SHP77 (cell line): ENCODE results near the gene FARS2.

ENCODE experiments used
- DNase-seq, 2 experiments: peaks; one replicate each; lab custom pipeline; 2025; lab: John Stamatoyannopoulos, UW

FARS2 gene

DNA sequence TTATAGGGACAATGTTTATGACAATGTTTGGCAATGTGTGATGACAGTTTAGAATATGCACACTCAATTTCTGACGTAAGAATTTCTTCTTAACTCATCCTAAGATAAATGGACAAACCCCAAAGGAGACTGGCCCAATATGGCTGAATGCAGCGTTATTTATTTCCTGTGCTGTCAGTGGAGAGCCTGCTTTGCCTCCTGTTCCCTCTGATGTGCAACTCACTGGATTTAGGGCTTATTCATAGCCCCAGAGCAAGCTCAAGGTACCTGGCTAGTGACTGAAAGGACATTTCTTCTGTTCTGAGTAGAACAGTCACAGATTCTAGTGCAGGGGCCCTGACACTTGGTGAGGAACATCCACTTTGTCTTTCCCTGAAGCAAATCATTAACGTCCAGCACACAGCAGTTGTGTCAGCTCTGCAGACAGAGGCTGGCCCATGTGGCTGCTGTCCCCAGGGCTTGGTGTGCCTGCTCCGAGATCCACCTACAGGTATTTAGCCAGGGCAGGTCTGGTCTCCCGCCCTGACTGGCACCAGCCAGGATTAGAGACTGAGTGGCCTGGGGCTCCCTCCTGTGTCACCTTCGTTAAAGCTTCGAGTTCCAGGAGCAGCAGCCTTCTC is 64.8 kb downstream of the FARS2 start:
- DNase-seq = no peak

DNA sequence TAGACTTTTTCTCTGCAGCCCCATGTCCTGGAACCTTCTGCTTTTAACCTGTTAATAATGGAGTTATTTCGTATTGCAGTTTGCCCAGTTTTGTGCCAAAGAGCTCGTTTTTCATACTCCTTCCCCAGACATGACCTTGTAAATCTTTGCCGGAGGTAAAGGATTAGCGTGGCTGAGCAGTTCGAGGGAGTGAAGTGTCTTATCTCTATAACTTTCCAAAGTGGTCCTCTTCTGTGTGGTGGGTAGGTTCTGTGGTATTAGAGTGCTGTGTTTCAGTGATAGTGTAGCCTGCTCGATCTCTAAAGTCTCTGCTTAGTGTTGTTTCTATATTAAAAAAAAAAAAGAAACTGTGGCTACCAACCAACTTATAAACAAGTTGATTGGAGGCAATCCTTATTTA is 67.5 kb downstream of the FARS2 start:
- no peak for DNase-seq

DNA sequence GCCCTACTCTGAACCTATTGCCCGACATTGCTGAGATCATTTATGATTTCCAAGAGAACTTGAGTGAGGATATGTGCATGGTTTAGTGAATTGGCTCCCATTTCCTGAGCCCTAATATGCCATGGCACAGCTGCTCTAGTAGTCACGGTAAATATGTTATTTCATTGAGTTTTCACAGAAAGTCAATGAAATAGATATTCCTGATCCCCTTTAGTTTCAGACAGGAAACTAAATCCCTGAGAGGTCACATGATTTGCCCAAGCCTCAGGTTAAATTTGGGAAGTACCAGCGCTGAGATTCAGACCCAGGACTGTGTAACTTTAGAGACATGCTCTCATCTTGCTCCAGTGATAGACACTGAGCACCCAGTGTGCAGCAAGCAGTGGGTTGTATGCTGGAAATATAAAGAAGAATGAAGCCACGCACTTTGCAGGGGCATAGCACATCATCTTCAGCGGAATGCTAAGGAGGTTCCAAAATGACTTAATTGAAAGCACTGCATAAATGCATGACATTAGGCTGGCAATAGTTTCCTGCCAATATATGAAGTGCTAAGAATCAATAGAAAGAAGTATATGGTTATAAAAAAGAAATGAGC is 70.6 kb downstream of the FARS2 start:
- DNase-seq = no peak

DNA sequence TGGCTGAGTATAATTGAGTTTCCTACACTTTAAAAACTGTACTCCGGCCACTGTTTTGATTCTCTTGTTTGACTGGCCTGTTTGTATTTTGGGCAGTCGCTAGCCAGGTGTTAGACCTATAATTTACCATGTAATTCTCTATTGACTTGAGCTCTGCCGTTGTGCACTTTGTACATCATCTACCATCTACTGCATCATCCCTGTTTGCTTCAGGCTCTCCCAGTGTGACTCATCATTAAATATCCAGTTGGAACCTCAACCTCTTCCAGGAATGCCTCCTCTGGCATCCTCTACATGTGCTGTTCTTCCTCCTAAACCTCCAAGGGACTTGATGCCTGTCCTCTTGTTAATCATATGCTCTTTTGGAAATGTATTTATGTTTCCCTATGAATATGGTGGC is 72.3 kb downstream of the FARS2 start:
- DNase-seq = peak; percentile 63 to 64

DNA sequence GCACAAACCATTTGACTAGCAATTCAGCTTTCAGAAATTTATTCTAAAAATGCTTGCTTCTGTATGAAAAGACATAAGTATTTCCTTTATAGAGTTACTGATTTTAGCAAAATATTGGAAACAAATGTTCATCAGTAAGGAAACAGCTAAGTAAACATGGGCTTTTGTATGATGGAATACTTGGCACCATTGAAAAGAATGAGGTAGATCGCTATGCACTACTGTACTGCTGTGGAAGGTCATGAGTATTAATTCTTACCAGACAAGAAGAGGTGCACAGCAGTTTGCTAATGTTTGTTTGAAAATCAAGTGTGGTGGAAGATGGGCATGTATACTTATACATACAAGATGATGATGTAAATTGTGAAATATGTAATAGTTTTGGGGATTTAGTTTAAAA is 73.0 kb downstream of the FARS2 start:
- peak in 1 of 2 experiments; percentile 34 for DNase-seq

DNA sequence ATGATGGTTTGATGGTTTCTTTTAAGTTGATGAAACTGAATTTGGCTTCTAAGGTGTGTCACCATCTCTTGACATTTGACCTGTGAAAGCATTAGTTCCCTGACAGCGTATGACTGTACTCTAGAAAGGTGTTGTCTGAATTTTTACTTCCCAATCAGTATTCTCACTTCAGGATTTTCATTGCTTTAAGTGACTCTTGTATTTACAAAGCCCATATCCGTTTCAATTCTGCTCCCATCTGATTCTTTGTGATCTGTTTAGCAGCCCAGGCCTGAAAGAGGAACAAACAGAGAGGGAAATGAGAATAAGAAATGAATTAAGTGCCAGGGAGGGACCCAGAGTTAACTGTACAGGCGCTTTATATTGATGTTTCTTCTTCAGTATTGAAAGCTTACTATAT is 73.7 kb downstream of the FARS2 start:
- DNase-seq = no peak

DNA sequence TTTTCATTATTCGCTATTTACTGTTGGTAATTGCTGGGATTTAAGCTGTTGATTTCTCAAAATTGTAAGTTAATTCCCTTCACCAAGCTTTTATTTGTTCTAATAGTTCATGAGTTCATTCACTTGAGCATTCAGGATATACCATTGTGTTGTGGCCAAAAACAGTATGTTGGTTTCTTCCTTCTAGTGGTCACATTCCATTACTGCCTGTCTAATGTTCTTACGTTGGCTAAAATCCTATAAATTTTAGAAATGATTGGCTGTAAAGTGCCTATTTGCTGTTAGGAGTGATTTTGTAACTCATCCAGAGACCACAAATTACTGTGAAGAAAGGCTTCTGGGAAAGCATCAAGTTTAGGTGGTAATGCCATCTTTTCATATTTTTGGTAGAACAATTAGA is 76.3 kb downstream of the FARS2 start:
- DNase-seq = no peak

DNA sequence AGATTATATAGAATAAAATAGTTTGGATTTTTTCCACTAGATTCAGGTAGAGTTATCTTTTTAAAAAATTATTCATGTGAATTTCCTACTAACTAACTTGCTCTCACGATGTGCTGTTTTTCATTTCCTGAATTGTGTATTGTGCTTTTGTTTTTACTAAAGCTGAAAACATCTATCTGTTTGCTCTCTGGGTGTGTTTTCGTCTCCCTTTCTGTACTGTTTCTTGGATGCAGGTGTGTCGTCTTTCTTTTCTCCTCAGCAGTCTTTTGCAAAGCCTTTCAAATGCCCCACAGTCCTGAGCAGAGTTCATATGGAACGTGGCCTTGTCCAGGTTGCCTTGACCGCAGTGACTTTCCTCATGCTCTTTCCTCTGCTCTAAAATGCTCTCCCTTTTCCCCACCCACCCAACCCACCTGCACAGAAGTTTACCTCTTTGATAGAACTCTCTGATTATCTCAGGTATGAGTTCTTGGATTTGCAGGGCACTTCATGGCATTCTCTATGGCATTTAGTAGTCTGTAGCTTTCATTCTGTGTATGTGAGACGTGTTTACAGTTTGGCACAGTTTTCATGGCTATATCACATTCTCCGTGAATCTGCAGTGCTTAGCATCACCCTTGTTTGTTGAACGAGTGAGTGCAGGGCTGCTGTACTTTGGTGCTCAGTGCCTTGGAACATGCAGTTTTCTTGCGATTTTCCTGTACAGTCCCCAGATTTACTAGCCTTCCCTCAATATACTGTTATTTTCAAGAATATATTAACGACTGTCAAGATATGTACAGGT is 77.1 kb downstream of the FARS2 start:
- no peak for DNase-seq

DNA sequence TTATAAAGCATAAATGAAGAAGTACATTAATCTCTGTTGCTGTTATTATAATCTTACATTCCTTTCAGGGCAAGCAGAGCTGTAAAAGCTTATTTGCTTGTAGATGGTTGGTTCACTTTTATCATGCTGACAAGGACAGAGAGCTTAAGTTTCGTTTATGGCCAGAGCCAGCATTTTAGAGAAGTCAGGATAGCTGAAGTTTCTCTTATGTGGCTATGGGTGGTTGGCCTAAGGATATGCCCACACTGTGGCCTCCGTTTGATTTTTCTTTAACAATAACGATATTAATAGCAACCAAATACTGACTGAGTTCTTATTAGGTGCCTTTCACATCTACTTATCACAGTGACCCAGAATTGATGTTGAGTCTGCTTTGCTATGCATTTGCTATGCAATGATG is 78.5 kb downstream of the FARS2 start:
- DNase-seq = no peak

DNA sequence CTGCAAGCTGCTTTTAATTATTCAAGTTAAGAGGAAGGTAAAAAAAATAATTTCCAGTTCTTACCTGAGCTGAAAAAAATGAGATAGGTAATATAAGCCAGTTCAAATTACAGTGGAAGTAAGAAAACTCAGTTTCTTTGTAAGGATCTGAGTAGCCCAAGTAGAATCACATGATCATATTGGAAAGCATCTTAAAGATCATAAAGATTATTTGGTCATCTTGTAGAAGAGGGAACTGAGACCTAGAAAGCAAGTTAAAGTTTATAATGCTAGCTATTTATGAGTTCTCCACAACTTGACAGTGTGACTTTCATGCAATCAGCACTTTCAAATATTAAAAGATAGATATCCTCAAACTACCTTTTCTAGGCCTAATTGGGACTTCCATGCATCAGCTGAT is 80.5 kb downstream of the FARS2 start:
- no peak for DNase-seq

DNA sequence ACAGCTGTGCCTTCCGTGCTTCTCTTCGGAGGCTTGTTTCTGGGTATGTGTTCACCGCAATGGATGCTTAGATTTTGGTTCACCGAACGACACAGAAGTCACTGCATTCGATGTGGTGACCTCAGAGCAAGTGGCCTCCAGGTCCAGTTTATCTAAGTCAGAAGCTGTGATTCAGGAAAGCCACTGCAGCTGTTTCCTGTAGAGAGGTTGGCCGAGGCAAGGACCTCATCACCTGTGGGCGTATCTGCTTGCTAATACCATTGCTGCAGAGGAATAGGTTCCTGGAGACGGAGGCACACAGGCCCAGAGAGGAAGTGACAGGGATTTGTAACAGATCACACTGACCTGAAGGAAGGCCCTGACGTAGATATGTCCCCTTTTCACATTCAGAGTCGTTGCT is 82.7 kb downstream of the FARS2 start:
- DNase-seq = no peak

DNA sequence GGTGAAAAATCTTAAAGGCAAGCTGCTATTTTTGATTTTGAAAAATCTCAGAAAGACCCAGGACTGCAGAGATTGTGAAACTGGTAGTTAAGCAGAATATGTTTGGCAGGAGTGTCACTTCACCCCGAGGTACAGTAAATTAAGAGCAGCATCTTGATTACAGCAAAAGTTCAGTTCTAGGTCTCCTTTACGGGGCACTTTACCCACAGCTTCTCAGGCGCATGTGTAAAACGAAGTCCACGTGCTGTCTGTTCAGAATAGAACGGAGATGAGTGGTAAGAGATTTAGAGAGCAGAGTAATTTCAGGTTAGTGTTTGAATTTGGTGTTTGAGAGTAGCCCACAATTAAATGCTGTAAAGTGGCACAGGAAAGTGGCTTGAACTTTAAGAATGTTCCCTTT is 84.0 kb downstream of the FARS2 start:
- no peak for DNase-seq

DNA sequence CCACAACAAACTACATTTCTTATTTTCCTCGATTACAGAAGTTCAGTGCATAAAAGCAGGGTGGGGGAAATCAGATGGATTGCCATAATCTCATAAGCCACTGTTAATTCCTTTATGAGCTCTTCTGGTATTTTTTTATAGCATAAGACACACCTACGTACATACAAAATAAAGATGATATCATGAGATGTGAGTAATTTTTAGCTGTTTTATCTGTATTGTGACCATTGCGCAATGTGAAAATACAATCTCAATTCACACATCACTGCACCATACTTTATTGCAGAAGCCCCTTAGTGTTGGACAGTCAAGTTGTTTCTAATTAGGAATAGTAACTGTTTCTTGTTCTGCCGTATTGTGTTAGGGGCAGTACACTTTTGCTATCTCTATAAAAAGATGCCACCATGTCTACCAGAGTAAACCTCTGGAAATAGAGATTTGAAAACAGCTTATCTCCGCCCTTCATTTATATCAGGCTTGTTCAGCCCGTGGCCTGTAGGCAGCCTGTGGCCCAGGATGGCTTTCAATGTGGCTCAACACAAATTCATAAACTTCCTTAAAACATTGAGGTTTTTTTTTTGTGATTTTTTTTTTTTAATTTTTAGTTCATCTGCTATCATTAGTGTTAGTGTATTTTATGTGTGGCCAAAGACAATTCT is 90.4 kb downstream of the FARS2 start:
- DNase-seq = no peak

DNA sequence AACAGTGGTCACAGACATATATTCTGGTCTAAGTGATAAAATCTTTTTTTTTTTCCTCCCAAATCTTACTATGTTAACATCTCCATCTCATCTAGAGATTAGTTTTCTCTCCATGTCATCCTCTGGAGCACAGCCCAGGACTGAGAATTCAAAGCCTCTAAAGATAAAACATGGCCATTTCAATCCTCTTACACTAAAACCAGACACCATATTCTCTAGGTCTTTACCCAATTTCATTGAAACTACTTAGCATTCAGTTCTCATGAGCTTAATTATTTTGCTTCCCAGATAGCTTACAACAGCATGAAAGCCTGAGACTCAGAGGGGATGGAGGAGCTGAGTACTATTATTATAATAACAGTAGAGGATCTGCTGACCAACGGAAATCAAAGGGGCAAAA is 92.7 kb downstream of the FARS2 start:
- no peak for DNase-seq

DNA sequence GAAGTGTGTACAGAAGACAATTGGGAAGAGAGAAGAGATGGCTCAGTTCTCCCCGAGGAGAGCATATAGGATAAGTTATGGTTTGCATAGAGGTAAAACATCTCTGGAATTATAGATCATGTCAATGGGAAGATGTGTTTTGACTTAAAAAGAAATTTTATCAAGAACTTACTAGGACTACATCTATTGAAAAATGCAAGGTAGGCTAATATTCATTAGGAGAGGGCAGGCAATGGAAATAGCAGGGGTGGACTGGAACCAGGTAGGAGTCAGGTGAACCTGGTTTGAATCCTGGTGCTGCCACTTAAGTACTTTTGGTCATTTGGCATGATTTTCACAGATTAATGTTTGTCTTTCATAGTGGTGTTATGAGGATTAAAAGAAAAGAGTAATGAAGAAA is 96.2 kb downstream of the FARS2 start:
- no peak for DNase-seq

DNA sequence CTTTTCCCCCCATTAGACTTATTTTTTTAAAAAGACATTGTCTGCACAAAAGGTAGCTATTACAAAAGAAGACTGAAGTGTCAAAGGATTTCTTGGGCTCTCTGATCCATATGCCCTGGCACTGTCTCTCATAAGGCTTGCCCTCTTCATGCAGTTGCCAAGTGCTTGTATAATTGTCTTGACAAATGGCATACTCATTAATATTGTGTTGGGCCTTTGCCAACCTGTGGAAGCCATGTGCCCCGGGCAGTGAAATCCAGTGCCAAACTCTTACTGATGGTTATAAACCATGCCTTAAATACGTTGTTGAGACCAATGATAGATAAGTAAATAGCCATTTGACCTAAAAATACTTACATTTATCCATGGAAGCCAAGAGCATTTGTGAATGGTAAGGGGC is 98.1 kb downstream of the FARS2 start:
- DNase-seq = no peak

DNA sequence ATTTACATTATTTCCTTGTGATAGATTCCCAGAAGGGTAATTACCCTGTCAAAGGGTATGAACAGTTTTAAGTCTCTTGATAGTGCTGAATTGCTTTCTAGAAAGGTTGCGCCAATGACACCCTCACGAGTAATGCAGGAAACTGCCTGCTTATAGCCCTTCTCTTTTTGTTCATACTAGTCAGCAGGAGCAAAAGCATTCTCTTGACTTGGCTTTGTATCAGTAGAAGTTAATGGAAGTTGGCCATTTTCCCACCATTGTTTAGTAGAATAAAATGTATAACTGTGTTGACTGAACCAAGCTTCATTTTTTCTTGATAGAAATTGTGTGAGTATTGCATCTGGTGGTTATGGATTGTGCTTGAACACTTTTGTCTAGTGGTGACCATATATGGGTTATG is 100.1 kb downstream of the FARS2 start:
- DNase-seq = no peak

DNA sequence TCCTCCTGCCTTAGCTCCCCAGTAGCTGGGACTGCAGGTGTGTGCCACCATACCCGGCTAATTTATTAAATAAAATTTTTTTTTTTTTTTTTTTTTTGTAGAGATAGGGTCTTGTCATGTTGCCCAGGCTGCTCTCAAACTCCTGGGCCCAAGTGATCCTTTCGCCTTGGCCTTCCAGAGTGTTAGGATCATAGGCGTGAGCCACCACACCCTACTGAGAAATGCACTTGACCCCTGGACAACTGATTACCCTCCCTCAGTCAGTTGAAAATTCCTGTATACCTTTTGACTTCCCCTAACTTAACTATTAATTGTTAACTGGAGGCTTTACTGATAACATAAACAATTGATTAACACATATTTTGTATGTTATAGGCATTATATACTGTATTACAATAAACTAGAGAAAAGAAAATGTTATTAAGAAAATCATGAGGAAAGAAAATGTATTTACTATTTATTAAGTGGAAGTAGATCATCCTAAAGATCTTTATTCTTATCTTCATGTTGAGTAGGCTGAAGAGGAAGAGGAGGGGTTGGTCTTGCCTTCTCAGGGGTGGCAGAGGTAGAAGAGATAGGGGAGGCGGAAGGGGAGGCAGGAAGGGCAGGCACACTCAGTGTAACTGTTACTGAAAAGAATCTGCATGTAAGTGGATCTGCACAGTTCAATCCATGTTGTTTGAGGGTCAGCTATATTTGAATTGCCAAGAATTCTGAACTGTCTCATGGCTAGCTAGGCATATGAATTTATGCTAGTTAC is 104.3 kb downstream of the FARS2 start:
- DNase-seq = no peak

DNA sequence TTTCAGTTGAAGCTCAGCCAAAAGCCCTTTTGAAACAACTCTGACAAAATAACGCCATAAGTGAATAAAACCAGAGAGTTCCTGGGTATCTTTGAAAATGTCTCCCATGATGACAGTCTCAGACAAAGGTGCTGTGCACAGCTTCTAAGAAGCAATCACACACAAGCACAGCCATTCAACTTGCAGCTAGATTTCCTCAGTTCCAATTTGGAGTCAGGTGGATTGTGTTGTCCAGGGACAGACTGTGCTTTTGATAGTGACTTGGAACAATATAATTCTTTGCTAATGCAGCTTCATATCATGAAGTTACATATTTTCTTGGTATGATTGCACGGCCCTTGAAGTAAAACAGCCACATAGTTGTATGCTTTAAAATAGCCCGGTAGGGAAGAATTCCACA is 105.6 kb downstream of the FARS2 start:
- no peak for DNase-seq

DNA sequence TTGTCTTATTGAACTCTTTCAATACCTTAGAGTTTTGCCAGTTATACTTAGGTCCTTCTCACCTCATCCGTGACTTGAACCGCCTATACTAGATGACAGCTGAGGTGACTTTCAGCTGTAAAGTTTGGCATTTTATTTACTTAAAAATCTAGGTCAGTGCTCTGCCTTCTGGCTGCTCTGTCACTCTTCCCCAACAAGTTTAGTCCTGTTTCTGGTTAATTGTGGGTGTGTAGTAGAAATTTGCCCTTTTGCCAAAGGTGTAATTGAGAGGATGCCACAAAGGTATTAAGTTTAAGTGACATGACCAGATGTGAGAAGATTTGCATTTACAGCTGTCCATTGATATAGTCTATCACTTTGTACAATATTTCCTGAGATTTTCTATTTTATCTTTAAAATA is 106.2 kb downstream of the FARS2 start:
- no peak for DNase-seq

DNA sequence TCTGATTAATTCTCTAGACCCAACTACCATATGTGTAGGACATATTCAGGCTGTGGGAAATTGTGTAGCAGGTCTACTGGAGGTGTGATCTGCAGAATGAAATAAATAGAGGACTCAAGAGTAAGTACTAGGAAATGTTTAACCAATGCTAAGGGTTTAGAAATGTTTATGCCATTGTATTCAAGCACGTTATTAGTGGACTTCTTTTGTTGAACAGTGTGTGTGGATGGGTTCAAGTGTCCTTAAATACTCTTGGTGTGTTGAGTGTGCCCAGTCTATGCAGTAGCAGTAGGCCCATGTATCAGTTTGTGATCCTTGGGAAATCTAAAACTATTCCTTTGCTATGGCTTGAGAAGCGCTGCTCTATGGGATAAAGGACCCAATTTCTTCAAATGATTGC is 112.1 kb downstream of the FARS2 start:
- DNase-seq = no peak

DNA sequence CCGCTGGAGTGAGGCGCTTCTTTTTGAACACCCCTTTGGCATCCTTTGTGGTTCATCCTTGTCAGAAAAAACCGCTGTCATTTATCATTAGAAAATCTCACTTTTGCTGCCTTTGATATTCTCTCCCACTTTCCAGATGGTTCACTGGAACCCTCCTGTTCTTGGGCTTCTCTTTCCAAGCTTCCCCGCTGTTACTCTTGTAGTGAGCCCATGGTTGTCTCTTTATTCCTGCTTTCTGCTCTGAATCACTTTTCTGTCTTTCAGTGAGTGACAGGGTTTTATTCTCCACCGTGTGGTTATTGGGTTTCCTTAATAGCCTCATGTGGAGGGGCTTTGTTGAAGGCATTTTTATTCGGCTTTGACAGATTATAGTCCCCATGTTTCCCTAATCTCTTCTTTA is 117.0 kb downstream of the FARS2 start:
- no peak for DNase-seq
